AG10803 (cell line): ENCODE data around the gene CLIC1.

Experiments used
- DNase-seq: peaks from one replicate; pipeline ENCODE4 v3.0.0; 2010; ENCODE audit warnings: low read depth
- H3K4me3 ChIP-seq: 2 replicates; pipeline ENCODE4 v1.5.1; 2011; ENCODE audit warnings: mild to moderate bottlenecking, low read length, control low read depth
- TF ChIP-seq, protein P1 (sequence below): conservative IDR thresholded peaks from 2 replicates; pipeline ENCODE4 v1.5.1; 2011; ENCODE audit warnings: mild to moderate bottlenecking, low read length, control low read depth, inconsistent platforms

The CLIC1 gene

GRCh38 chr6:31727034-31727716, 9.2 kb downstream of the CLIC1 start:
- TF ChIP-seq, protein P1, sequence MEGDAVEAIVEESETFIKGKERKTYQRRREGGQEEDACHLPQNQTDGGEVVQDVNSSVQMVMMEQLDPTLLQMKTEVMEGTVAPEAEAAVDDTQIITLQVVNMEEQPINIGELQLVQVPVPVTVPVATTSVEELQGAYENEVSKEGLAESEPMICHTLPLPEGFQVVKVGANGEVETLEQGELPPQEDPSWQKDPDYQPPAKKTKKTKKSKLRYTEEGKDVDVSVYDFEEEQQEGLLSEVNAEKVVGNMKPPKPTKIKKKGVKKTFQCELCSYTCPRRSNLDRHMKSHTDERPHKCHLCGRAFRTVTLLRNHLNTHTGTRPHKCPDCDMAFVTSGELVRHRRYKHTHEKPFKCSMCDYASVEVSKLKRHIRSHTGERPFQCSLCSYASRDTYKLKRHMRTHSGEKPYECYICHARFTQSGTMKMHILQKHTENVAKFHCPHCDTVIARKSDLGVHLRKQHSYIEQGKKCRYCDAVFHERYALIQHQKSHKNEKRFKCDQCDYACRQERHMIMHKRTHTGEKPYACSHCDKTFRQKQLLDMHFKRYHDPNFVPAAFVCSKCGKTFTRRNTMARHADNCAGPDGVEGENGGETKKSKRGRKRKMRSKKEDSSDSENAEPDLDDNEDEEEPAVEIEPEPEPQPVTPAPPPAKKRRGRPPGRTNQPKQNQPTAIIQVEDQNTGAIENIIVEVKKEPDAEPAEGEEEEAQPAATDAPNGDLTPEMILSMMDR = no peak
- DNase-seq = no peak
- H3K4me3 ChIP-seq = no peak overlapping the region

GRCh38 chr6:31725502-31726350, 10.6 kb downstream of the CLIC1 start:
- no peak overlapping the region for H3K4me3 ChIP-seq
- TF ChIP-seq, protein P1 = no peak
- DNase-seq = no peak

DNA sequence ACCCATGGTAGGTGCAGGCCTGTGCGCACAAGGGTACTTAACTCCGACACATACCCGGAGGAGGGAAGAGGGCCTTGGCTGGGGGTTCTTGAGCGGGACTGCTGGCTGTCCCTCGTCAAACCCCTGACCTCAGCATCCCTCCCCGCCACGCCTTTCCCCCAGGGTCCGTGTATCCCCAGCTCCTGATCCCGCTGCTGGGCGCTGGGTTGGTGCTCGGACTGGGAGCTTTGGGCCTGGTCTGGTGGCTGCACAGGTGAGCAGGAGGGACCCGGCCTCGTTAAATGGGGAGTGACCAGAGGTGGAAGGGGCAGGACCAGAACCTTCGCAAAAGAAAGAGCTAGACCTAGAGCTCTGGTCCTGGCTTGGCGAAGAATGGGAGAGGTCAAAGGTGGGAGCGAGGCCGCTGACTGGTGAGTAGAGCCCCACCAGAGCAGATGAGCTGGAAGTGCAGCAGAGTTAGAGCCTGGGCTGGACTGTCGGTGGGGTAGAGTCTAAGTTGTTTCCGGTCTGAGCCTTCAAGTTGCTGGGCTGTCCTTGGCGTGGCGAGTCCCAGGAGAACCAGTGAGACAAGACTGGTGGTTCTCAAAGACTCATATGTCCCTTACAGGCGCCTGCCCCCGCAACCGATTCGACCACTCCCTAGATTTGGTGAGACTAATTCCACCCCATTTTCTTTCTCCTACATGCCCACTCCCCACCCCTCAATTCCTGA, 12.2 kb downstream of the CLIC1 start:
- no peak for DNase-seq
- no peak overlapping the region for H3K4me3 ChIP-seq
- TF ChIP-seq, protein P1 = no peak

DNA sequence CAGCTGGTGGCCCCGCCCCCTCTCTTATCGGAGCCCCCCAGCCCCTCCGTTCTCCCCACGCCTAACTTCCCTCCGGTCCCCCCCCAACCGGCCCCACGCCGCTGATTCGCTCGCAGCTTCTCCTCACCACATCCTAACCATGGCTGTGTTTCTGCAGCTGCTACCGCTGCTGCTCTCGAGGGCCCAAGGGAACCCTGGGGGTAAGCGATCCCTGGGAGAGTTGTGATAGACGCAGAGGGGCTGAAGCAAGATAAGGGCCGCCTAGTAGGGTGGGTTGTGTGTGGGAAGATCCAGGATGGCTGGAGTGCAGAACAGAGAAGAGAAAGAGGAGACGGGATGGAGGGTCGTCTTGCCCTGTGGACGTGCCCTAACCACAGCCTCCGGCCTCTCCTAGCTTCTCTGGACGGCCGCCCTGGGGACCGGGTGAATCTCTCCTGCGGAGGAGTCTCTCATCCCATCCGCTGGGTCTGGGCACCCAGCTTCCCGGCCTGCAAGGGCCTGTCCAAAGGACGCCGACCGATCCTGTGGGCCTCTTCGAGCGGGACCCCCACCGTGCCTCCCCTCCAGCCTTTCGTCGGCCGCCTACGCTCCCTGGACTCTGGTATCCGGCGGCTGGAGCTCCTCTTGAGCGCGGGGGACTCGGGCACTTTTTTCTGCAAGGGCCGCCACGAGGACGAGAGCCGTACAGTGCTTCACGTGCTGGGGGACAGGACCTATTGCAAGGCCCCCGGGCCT, 12.9 kb downstream of the CLIC1 start, which contains the start of gene MPIG6B:
MPIG6B (plus strand) TSS at position 129 of the 735 bp plus-strand sequence; CDS start at position 140, 11 bp downstream.
- TF ChIP-seq, protein P1 = no peak
- no peak for DNase-seq

GRCh38 chr6:31722173-31722572, 14.2 kb downstream of the CLIC1 start:
- no peak overlapping the region for H3K4me3 ChIP-seq
- DNase-seq = no peak
- TF ChIP-seq, protein P1 = no peak

More for the DNA sequence above, 12.9 kb downstream of the CLIC1 start, which contains the start of gene MPIG6B:
- no peak within 1 kb of the TSS for H3K4me3 ChIP-seq

GRCh38 chr6:31721351-31722020, 14.8 kb downstream of the CLIC1 start, which contains the start of gene LY6G6C:
Gene LY6G6C, minus strand, starts transcription at chr6:31721746. Its CDS starts 67 bp downstream, at chr6:31721679.
- no peak for DNase-seq
- TF ChIP-seq, protein P1 = no peak
- no peak within 1 kb of the TSS for H3K4me3 ChIP-seq
